Endothelial cell of umbilical vein (primary cell): Measurements from ENCODE around the gene FOXP1.

Source experiments
- EZH2 ChIP-seq: IDR thresholded peaks from 2 replicates; pipeline ENCODE4 v1.6.1; 2012; ENCODE audit warnings: borderline replicate concordance, low read depth, mild to moderate bottlenecking, moderate library complexity, low read length, inconsistent platforms; ENCODE audit not compliant: severe bottlenecking
- JUN ChIP-seq: IDR thresholded peaks from 2 replicates; pipeline ENCODE4 v1.6.1; 2011; ENCODE audit warnings: borderline replicate concordance, low read depth; ENCODE audit not compliant: insufficient read length, insufficient read depth
- POLR2A ChIP-seq: IDR thresholded peaks from 2 replicates; pipeline ENCODE4 v1.6.1; 2012; ENCODE audit warnings: low read depth, mild to moderate bottlenecking, control low read depth, low read length
- POLR2AphosphoS5 ChIP-seq: IDR thresholded peaks from 2 replicates; pipeline ENCODE4 v1.6.1; 2012; ENCODE audit warnings: low read depth, mild to moderate bottlenecking, control low read depth, low read length, moderate library complexity; ENCODE audit not compliant: insufficient read depth
- TF ChIP-seq, protein P1 (sequence below), 2 donors: IDR thresholded peaks; 1 replicate in 1 of 2; 2 replicates in 1 of 2; pipeline ENCODE4 v1.5.1; 2011; ENCODE audit warnings: low read length in 2 of 2, mild to moderate bottlenecking in 2 of 2, moderate library complexity in 2 of 2, control low read depth in 1 of 2, inconsistent platforms in 1 of 2, low read depth in 1 of 2; ENCODE audit not compliant: insufficient read depth in 1 of 2; ENCODE audit errors: extremely low read depth in 1 of 2

DNA sequence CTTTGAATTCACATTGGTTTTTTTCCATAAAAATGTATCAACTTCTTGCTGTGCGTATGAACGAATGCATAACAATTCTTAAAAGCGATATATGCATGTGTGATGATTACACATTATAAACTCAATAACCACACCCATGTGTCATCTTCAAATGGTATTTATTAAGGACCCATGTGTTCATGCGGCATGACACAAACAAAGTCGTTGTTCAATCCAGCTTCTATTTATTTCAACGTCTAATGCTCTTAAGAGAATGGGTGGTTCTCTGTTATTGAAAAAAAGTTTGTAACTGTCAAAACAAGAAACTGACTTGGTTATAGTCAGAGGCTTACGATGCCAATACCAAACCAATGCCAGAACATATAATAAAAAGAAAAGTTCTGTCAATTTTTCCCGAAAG is 195.9 kb downstream of the FOXP1 start:
- TF ChIP-seq, protein P1, sequence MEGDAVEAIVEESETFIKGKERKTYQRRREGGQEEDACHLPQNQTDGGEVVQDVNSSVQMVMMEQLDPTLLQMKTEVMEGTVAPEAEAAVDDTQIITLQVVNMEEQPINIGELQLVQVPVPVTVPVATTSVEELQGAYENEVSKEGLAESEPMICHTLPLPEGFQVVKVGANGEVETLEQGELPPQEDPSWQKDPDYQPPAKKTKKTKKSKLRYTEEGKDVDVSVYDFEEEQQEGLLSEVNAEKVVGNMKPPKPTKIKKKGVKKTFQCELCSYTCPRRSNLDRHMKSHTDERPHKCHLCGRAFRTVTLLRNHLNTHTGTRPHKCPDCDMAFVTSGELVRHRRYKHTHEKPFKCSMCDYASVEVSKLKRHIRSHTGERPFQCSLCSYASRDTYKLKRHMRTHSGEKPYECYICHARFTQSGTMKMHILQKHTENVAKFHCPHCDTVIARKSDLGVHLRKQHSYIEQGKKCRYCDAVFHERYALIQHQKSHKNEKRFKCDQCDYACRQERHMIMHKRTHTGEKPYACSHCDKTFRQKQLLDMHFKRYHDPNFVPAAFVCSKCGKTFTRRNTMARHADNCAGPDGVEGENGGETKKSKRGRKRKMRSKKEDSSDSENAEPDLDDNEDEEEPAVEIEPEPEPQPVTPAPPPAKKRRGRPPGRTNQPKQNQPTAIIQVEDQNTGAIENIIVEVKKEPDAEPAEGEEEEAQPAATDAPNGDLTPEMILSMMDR (IDR thresholded peaks at IDR 0.05; ENCODE audit: extremely low read depth in 1 of 2, insufficient read depth in 1 of 2, low read depth in 1 of 2, low read length in 2 of 2) = no peak
- TF ChIP-seq POLR2A (no peak), EZH2 (no peak), POLR2AphosphoS5 (no peak), JUN (no peak)
